Measurements from ENCODE around the gene FAM83C. TPM values are rescaled to one million over a fixed set of nuclear protein-coding genes. Genes with fewer than 3 reads are reported as not detected.

Gene FAM83C
- total and polyA plus RNA-seq, 10 of the 15 experiments (the other 5 are each of a cell fraction or from before 2014, with no cell fraction given): not detected

DNA sequence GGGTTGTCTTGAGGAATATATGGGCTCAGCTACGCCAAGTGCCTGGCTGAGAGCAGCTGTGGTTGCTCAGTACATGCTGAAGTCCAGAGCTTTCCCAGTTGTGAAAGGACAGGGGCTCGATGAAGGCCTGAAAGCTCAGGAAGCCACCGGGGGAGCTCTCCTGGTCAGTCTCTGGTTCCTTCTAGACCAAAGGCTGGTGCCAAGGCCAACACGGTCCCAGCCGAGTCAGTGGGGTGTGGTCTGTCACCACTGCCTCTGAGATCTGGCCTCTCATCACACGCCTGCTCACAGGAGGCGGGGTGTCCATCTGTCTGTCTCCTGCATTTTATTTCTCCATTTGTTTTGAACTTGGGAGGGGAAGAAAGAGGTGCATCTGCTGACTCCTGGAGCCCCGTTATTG is 4.9 kb upstream of the FAM83C start:
- no peaks in the 10 kb centered on the region for H4K20me1 ChIP-seq (ENCODE audit: control insufficient read depth, insufficient read depth)
- H3K27me3 ChIP-seq (replicated peaks in 1 of 2; ENCODE audit: control insufficient read depth in 2 of 2, insufficient read depth in 2 of 2, low read length in 1 of 2): no peaks in the 10 kb centered on the region
- POLR2A ChIA-PET: no interaction called here
- no peaks in the 10 kb centered on the region for H3K9me3 ChIP-seq (replicated peaks; ENCODE audit: control insufficient read depth, insufficient read depth, low read length)
- H3K4me2 ChIP-seq (ENCODE audit: control insufficient read depth, insufficient read depth): no peak overlapping the region
- TF ChIP-seq GABPA (IDR thresholded peaks at IDR 0.05; ENCODE audit: low read depth): no peak
- no peak for TF ChIP-seq SP1 (IDR thresholded peaks at IDR 0.05; ENCODE audit: low read depth, low read length)
- no peak for TF ChIP-seq MYB (IDR thresholded peaks at IDR 0.05; ENCODE audit: borderline replicate concordance, low read depth, low read length)
- TF ChIP-seq ZZZ3 (IDR thresholded peaks at IDR 0.05; ENCODE audit: control insufficient read depth, insufficient read length, low read depth): no peak
- TF ChIP-seq YBX1 (IDR thresholded peaks at IDR 0.05): no peak
- no peak for TF ChIP-seq SMC3 (IDR thresholded peaks at IDR 0.05; ENCODE audit: borderline replicate concordance, low read length)
- TF ChIP-seq, protein P1, sequence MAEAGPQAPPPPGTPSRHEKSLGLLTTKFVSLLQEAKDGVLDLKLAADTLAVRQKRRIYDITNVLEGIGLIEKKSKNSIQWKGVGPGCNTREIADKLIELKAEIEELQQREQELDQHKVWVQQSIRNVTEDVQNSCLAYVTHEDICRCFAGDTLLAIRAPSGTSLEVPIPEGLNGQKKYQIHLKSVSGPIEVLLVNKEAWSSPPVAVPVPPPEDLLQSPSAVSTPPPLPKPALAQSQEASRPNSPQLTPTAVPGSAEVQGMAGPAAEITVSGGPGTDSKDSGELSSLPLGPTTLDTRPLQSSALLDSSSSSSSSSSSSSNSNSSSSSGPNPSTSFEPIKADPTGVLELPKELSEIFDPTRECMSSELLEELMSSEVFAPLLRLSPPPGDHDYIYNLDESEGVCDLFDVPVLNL (IDR thresholded peaks at IDR 0.05; ENCODE audit: low read depth, low read length): no peak
- no peak for TF ChIP-seq NFYB (IDR thresholded peaks at IDR 0.05; ENCODE audit: insufficient read depth, low read depth, low read length)
- no peak overlapping the region for H3K9ac ChIP-seq (ENCODE audit: control insufficient read depth, insufficient read depth, low read length)
- H3K4me1 ChIP-seq (ENCODE audit: control insufficient read depth, insufficient read depth, low read length): no peaks in the 10 kb centered on the region
- H3K79me2 ChIP-seq (ENCODE audit: control insufficient read depth, insufficient read depth, low read length): no peaks in the 10 kb centered on the region
- RAD21 ChIA-PET (ENCODE audit: unreplicated experiment): no interaction called here
- intact Hi-C loops (cut with micrococcal nuclease; ENCODE audit: unreplicated experiment) (no loop called here), in situ Hi-C loops (cut with MboI) (no loop called here)
- no peak overlapping the region for H3K27ac ChIP-seq (ENCODE audit: control insufficient read depth, insufficient read depth)
- no TSS peak for BruUV-seq (replicated peaks)
- no peak overlapping the region for H2AFZ ChIP-seq (ENCODE audit: control insufficient read depth, low read depth, low read length)
- SMC1A ChIA-PET (ENCODE audit: uncharacterized antibody, unreplicated experiment): no interaction called here
- WGBS (ENCODE audit: insufficient coverage, insufficient replicate concordance, low lambda C conversion rate, missing lambda C conversion rate): 39% methylated on average over 8 of the region's 8 CpGs
- H3K4me3 ChIP-seq: no peak overlapping the region
- H3K36me3 ChIP-seq (ENCODE audit: control insufficient read depth in 2 of 2, insufficient read depth in 2 of 2, low read length in 1 of 2): peaks cover 0 to under 1% of the 10 kb centered on the region in 2 experiments; a peak in 1 of 4 replicates
- no peak for DNase-seq (ENCODE audit: low read depth, low spot score)
- no peak for FAIRE-seq
- ATAC-seq: peak; percentile 31; the same call in 2 of the 3 replicates
- CTCF ChIA-PET: interaction anchor here (1.1 kb wide), 1 partner anchor 10 kb away, joined by 4 read pairs; no protein-coding TSS in a partner anchor
